HEK293 (cell line): ENCODE measurements around the gene DNMT3A.
A peak's percentile ranks its signal among the peaks of the same experiment; 100 is the strongest.

Experiments used
- CTCF ChIA-PET: fragments of 350-600 bp; formaldehyde crosslinking; extraction: SDS; loops from one replicate; lab custom pipeline; 2021; ENCODE audit warnings: antibody characterized with exemption; lab: Yijun Ruan, JAX
- POLR2A ChIA-PET: fragments of 300-600 bp; formaldehyde crosslinking; extraction: SDS; loops from one replicate; lab custom pipeline; 2020; ENCODE audit warnings: antibody characterized with exemption, inconsistent platforms; lab: Yijun Ruan, JAX
- H3K27ac ChIP-seq: fragments of 200-500 bp; sonication (Bioruptor generic); 2 replicates; pipeline ENCODE4 v1.5.1; 2014; ENCODE audit warnings: low read depth, low read length, control low read depth, inconsistent platforms; ENCODE audit errors: extremely low read depth
- H3K36me3 ChIP-seq, 2 experiments: fragments of 200-500 bp in 1 of 2; sonication (Bioruptor generic) in 1 of 2; 1 replicate in 1 of 2; 2 replicates in 1 of 2; pipeline ENCODE4 v1.5.1; 2014 to 2017; ENCODE audit warnings: inconsistent platforms in 2 of 2, low read length in 2 of 2; ENCODE audit not compliant: control insufficient read depth in 2 of 2, insufficient read depth in 1 of 2
- H3K4me1 ChIP-seq: fragments of 200-500 bp; sonication (Bioruptor generic); 2 replicates; pipeline ENCODE4 v1.5.1; 2014; ENCODE audit warnings: mild to moderate bottlenecking, low read length, inconsistent platforms; ENCODE audit not compliant: control insufficient read depth, insufficient read depth
- H3K4me3 ChIP-seq: 2 replicates; pipeline ENCODE4 v1.5.1; 2011; ENCODE audit warnings: low read depth, mild to moderate bottlenecking, control low read depth, low read length, moderate library complexity
- H3K9me3 ChIP-seq: fragments of 200-500 bp; sonication (Bioruptor generic); 2 replicates; pipeline ENCODE4 v1.5.1; 2014; ENCODE audit warnings: low read depth, low read length, inconsistent platforms; ENCODE audit not compliant: control insufficient read depth, insufficient read depth
- GLI4 ChIP-seq: fragments of 450-650 bp; formaldehyde crosslinking; IDR thresholded peaks from 2 replicates; pipeline ENCODE4 v1.5.1; 2016; ENCODE audit warnings: missing biosample characterization, missing genetic modification characterization
- HOXA7 ChIP-seq: sonication (generic); formaldehyde crosslinking; IDR thresholded peaks from 2 replicates; pipeline ENCODE4 v1.8.1; 2022; ENCODE audit warnings: missing genetic modification reagents, borderline replicate concordance
- IKZF3 ChIP-seq: fragments of 450-650 bp; IDR thresholded peaks from 2 replicates; pipeline ENCODE4 v1.5.0; 2018; ENCODE audit warnings: missing biosample characterization, mild to moderate bottlenecking, missing genetic modification characterization, moderate library complexity
- PBX3 ChIP-seq: sonication (generic); formaldehyde crosslinking; IDR thresholded peaks from 2 replicates; pipeline ENCODE4 v1.8.1; 2022; ENCODE audit warnings: mild to moderate bottlenecking, moderate library complexity, missing genetic modification reagents
- PRDM1 ChIP-seq: fragments of 450-650 bp; formaldehyde crosslinking; IDR thresholded peaks from 2 replicates; pipeline ENCODE4; 2016; ENCODE audit warnings: missing biosample characterization, missing genetic modification characterization
- REST ChIP-seq: fragments of 450-650 bp; formaldehyde crosslinking; IDR thresholded peaks from 2 replicates; pipeline ENCODE4 v1.5.1; 2016; ENCODE audit warnings: missing biosample characterization, missing genetic modification characterization
- TCF7L2 ChIP-seq: IDR thresholded peaks from 2 replicates; pipeline ENCODE4 v1.6.1; 2011; ENCODE audit warnings: low read depth, mild to moderate bottlenecking, inconsistent platforms, low read length, moderate library complexity, borderline replicate concordance
- TRIM28 ChIP-seq: IDR thresholded peaks from 2 replicates; pipeline ENCODE4 v1.6.1; 2011; ENCODE audit warnings: low read length, control low read depth, borderline replicate concordance
- ZBTB17 ChIP-seq: fragments of 450-650 bp; formaldehyde crosslinking; IDR thresholded peaks from 2 replicates; pipeline ENCODE4 v1.5.1; 2016; ENCODE audit warnings: missing biosample characterization, missing genetic modification characterization
- ZEB2 ChIP-seq: fragments of 450-650 bp; formaldehyde crosslinking; IDR thresholded peaks from 2 replicates; pipeline ENCODE4 v1.5.1; 2016; ENCODE audit warnings: missing biosample characterization, missing genetic modification characterization
- ZNF202 ChIP-seq: fragments of 450-650 bp; formaldehyde crosslinking; IDR thresholded peaks from 2 replicates; pipeline ENCODE4 v1.5.1; 2016; ENCODE audit warnings: missing biosample characterization, missing genetic modification characterization, borderline replicate concordance
- ZNF24 ChIP-seq: fragments of 450-650 bp; formaldehyde crosslinking; IDR thresholded peaks from 2 replicates; pipeline ENCODE4 v1.5.1; 2016; ENCODE audit warnings: missing biosample characterization, missing genetic modification characterization
- ZNF423 ChIP-seq: fragments of 450-650 bp; formaldehyde crosslinking; IDR thresholded peaks from 2 replicates; pipeline ENCODE4 v1.5.1; 2016; ENCODE audit warnings: missing biosample characterization, missing genetic modification characterization
- ZNF426 ChIP-seq: fragments of 450-650 bp; formaldehyde crosslinking; IDR thresholded peaks from 2 replicates; pipeline ENCODE4 v1.5.1; 2017; ENCODE audit warnings: missing biosample characterization, missing genetic modification characterization, mild to moderate bottlenecking, inconsistent platforms, moderate library complexity
- ZNF518A ChIP-seq: fragments of 450-650 bp; formaldehyde crosslinking; conservative IDR thresholded peaks from 2 replicates; pipeline ENCODE4 v1.5.1; 2016; ENCODE audit warnings: low read depth, missing biosample characterization, missing genetic modification characterization
- ZNF548 ChIP-seq: fragments of 450-650 bp; formaldehyde crosslinking; IDR thresholded peaks from 2 replicates; pipeline ENCODE4 v1.5.1; 2016; ENCODE audit warnings: missing biosample characterization, missing genetic modification characterization
- ZNF561 ChIP-seq: fragments of 450-650 bp; IDR thresholded peaks from 2 replicates; pipeline ENCODE4 v1.5.1; 2018; ENCODE audit warnings: missing biosample characterization, missing genetic modification characterization, borderline replicate concordance
- ZNF623 ChIP-seq: fragments of 450-650 bp; formaldehyde crosslinking; IDR thresholded peaks from 2 replicates; pipeline ENCODE4 v1.5.1; 2016; ENCODE audit warnings: missing biosample characterization, missing genetic modification characterization
- ZNF660 ChIP-seq: fragments of 450-650 bp; IDR thresholded peaks from 2 replicates; pipeline ENCODE4 v1.5.1; 2018; ENCODE audit warnings: missing biosample characterization, mild to moderate bottlenecking, missing genetic modification characterization
- ZNF843 ChIP-seq: fragments of 450-650 bp; formaldehyde crosslinking; IDR thresholded peaks from 2 replicates; pipeline ENCODE4 v1.5.1; 2016; ENCODE audit warnings: missing biosample characterization, missing genetic modification characterization
- ZSCAN16 ChIP-seq: fragments of 450-650 bp; formaldehyde crosslinking; IDR thresholded peaks from 2 replicates; pipeline ENCODE4 v1.5.1; 2016; ENCODE audit warnings: missing biosample characterization, missing genetic modification characterization
- ZSCAN23 ChIP-seq: fragments of 450-650 bp; formaldehyde crosslinking; IDR thresholded peaks from 2 replicates; pipeline ENCODE4 v1.5.1; 2016; ENCODE audit warnings: missing biosample characterization, missing genetic modification characterization
- ZSCAN5A ChIP-seq: fragments of 450-650 bp; formaldehyde crosslinking; IDR thresholded peaks from 2 replicates; pipeline ENCODE4 v1.5.1; 2016; ENCODE audit warnings: missing biosample characterization, missing genetic modification characterization

The DNMT3A gene

GRCh38 chr2:25220313-25220712 is 121.4 kb downstream of the DNMT3A start:
- no peaks in the 10 kb centered on the region for H3K9me3 ChIP-seq
- H3K4me3 ChIP-seq: no peak overlapping the region
- ChIA-PET CTCF (interaction anchor here (1.0 to 1.5 kb wide), 2 partner anchors 9 to 10 kb away, joined by 4 to 6 read pairs; no protein-coding TSS in a partner anchor), POLR2A (interaction anchor here (0.5 kb wide), 1 partner anchor 10 kb away, joined by 3 read pairs; no protein-coding TSS in a partner anchor)
- H3K4me1 ChIP-seq: no peaks in the 10 kb centered on the region
- H3K36me3 ChIP-seq: no peaks in the 10 kb centered on the region
- TF ChIP-seq ZNF623 (tag by site-specific recombination) (peak; percentile 74), ZNF548 (tag by site-specific recombination) (no peak)
- H3K27ac ChIP-seq: no peak overlapping the region

GRCh38 chr2:25219621-25220020 is 122.1 kb downstream of the DNMT3A start:
- POLR2A ChIA-PET: no interaction called here
- no peak overlapping the region for H3K27ac ChIP-seq
- no peaks in the 10 kb centered on the region for H3K36me3 ChIP-seq
- no peaks in the 10 kb centered on the region for H3K4me1 ChIP-seq
- H3K9me3 ChIP-seq: no peaks in the 10 kb centered on the region
- TF ChIP-seq ZNF843 (tag by site-specific recombination) (no peak), ZNF24 (tag by site-specific recombination) (no peak), ZNF426 (tag by site-specific recombination) (no peak), ZNF660 (tag by site-specific recombination) (no peak), ZSCAN23 (tag by site-specific recombination) (no peak), TCF7L2 (no peak), HOXA7 (CRISPR knock-in tag) (no peak), ZSCAN5A (tag by site-specific recombination) (no peak), PRDM1 (no peak), REST (no peak), ZNF561 (tag by site-specific recombination) (no peak), PBX3 (CRISPR knock-in tag) (no peak), GLI4 (no peak)
- TF ChIP-seq, all 188 proteins: peak for 0
- H3K4me3 ChIP-seq: no peak overlapping the region
- CTCF ChIA-PET: interaction anchor here (1.0 kb wide), 1 partner anchor 9 kb away, joined by 4 read pairs; no protein-coding TSS in a partner anchor

GRCh38 chr2:25218100-25218499 is 123.6 kb downstream of the DNMT3A start:
- Histone ChIP-seq H3K4me3 (no peak overlapping the region), H3K36me3 (no peaks in the 10 kb centered on the region), H3K9me3 (no peaks in the 10 kb centered on the region), H3K27ac (no peak overlapping the region), H3K4me1 (no peaks in the 10 kb centered on the region)
- CTCF ChIA-PET: no interaction called here
- POLR2A ChIA-PET: interaction anchor here (0.6 to 1.2 kb wide), 2 partner anchors 9 to 10 kb away, joined by 3 to 4 read pairs; no protein-coding TSS in a partner anchor
- TF ChIP-seq ZEB2 (no peak), ZNF518A (tag by site-specific recombination) (no peak), ZBTB17 (tag by site-specific recombination) (no peak), IKZF3 (tag by site-specific recombination) (no peak), ZSCAN16 (tag by site-specific recombination) (no peak), ZNF202 (no peak), ZNF843 (tag by site-specific recombination) (no peak), TRIM28 (no peak), ZNF423 (tag by site-specific recombination) (no peak)
